Measurements from ENCODE around the gene ATXN1.
"Not testable (repeated sequence)": the region's sequence is repeated elsewhere in the genome, so short reads cannot be mapped to it uniquely, and the experiment has no call there.

ATXN1 gene

DNA sequence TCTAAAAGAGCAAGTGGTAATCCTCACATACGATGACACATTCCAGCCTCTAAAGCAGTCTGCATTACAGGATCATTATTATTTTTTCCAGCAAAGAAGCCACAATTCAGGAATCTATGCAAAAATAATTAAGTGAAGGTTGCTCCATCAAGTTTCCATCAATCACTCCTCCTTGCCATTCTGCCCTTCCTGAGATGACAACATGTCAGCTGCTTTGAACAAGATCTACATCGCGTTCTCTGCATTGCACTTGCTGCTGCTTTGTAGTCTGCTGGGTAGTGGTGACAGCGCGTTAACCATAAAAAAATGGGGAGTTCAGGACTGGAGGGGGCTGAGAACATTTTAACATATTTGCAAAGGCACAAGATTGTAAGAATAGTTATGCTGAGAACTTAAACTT, 375.2 kb downstream of the ATXN1 start:
- peak; percentile 80 for DNase-seq (ENCODE audit: low spot score)

DNA sequence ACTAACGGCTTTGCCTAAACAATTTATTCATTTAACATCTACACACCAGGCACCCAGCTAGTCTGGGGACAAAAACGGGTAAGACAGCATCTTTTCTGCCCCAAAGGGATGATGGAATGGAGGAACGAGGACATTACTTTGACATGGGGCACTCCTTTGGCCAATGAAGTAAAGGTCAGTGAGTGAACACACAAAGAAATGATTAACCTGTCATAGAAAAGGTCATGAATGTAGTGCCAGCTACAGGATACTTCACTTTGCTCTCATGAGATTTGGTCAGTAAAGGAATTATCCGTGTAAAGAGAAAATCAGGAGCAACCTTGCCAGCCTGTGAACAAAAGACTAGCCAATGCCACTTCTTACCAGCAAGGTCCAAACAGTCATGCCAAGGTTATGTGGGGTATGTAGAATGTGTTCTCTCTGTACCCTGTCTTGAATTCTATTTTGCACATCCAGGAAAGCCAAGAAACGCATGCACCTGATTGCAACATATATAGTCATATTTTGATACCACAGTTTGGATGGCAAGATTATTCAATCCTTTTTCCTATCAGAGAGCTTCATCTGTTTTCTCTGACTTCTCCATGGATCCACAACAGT, 377.6 kb downstream of the ATXN1 start:
- no peak for DNase-seq (ENCODE audit: low spot score)

DNA sequence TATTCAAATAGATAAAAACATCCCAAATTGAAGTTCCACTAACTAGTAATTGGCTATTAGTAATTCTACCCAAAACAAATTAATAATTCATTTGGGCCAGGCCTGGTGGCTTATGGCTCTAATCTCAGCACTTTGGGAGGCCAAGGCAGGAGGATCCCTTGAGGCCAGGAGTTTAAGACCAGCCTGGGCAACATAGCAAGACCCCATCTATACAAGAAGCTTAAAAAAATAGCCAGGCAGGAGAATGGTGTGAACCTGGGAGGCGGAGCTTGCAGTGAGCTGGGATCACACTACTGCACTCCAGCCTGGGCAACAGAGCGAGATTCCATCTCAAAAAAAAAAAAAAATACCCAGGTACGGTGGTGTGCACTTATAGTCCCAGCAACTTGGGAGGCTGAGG, 379.3 kb downstream of the ATXN1 start:
- not testable (repeated sequence) for DNase-seq (ENCODE audit: low spot score)

- DNase-seq (ENCODE audit: low spot score): peak; percentile 87
These were observed 380.9 kb downstream of the ATXN1 start for GRCh38 chr6:16380220-16380809.

GRCh38 chr6:16378360-16378759, 382.9 kb downstream of the ATXN1 start:
- DNase-seq (ENCODE audit: low spot score): not testable (repeated sequence)

DNA sequence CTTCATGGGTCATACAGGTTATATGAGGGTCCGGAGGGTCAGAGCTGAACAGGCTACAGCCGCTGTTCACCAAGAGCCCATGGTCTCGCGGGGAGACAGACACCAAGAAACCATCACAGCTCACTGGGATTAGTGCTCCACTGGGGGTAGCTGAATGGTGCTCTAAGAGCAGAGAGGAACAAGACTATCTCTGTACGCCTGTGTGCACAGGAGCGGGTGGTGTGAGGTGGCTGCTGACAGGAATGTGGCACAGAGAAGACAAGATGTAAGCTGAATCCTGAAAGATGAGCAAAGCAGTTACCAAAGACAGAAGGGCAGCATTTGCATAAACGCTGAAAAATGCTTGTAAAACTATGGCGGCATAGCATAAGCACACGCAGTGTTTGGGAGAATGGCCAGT, 383.8 kb downstream of the ATXN1 start:
- no peak for DNase-seq (ENCODE audit: low spot score)

GRCh38 chr6:16375843-16376242, 385.4 kb downstream of the ATXN1 start:
- DNase-seq (ENCODE audit: low spot score): no peak

DNA sequence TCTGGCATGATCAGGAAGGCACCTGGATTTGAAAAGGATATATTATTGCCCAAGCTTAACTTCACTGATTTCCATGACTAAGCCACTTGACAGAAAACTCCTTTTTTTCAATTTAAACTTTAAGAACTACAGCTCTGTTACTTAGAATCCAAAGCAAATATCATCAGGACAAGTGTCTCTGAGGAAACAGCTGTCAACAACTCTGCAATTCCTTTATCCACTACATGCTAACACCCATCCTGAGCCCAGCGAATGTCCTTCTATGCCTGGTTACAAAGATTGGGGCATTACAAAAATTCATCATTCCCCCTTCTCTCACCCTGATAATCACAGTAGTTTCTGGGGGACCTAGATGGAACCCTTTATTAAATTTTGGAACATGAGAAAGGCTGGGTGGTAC, 386.1 kb downstream of the ATXN1 start:
- no peak for DNase-seq (ENCODE audit: low spot score)

DNA sequence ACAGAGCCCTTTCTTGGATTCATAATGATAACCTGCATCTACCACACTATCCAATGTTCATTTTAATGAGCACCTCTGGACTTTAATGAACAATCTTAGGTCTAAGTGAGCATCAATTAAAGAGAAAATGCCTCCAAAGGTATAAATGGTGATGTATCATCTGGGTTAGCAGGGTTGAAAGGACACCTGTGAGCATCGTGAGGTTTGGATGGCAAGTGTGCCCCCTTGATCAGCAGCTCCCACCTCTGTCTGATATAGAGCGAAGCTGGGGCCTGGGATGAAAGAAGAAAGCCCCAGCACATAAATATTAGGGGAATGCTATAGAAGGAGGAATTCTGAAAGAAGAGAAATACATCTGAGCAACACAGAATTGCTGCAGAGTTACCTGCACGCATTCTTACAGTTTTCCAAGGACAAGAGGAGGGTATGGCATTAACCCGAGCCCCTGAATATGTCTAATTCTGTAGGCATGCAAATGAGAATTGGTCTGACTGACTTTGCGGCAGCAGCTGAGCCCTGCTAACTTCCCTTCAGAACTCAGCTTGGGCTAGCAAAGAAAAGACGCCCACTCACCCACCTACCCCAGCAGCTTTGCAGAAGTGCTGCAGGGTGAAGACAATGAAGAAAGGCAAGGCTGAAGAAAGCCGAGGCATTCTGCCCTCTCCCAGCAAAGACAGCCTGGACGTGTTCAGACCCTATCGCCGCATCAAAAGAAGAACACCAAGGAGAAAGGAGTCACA, 386.6 kb downstream of the ATXN1 start:
- peak; percentile 72 for DNase-seq (ENCODE audit: low spot score)

- DNase-seq (ENCODE audit: low spot score): no peak
These were observed 387.2 kb downstream of the ATXN1 start for GRCh38 chr6:16374016-16374415.

- no peak for DNase-seq (ENCODE audit: low spot score)
These were observed 389.1 kb downstream of the ATXN1 start for GRCh38 chr6:16372029-16372776.

DNA sequence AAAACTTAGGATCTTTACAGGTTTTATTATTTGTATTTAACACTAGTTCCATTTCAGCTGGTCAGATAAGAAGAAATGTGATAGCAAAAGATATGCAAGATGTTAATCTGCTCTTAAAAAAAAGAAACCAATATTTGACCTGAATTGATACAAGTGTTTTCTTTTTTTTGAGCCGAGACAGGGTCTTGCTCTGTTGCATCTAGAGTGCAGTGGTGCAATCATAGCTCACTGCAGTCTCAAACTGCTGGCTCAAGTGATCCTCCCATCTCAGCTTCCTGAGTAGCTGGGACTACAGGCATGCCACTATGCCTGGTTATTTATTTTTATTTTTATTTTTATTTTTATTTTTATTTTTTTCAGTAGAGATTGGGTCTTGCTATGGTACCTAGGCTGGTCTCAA, 389.9 kb downstream of the ATXN1 start:
- DNase-seq (ENCODE audit: low spot score): no peak

DNA sequence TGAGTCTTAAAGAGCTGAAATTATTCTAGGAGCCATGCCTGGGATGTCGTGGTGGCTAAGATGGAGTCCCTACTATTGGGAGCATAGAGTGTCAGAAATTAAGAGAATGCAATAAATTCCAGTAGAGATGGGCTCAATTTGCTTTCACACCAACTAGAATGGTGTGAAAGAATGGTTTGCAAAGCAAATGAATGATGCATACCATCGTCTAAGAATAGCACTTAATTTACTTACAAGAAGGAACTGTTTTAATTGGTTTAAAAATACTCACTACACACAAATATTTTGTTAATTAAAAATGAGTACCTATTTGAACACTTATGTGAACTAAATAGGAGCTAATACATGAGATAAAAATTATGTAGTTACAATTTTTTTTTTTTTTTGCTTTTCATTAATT, 390.3 kb downstream of the ATXN1 start:
- DNase-seq (ENCODE audit: low spot score): no peak

DNA sequence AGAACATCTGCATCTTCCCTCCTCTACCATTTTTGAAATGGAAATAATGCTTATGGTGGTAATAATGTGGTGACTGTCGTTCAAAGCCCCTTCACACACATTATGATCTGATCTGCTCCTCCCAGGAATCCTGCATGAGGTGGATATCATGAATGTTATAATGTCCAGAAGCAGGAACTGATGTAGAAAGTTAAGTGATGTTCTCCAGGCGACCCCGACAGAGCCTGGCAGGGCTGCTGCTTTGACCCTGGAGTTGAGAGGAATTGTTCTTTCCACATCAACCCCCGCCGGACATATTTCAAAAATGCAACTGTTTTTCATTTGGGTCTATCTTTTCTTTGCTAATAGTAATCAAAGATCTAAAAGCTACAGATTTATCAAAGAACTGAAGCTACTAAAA, 391.3 kb downstream of the ATXN1 start:
- DNase-seq (ENCODE audit: low spot score): no peak

- no peak for DNase-seq (ENCODE audit: low spot score)
These were observed 392.0 kb downstream of the ATXN1 start for GRCh38 chr6:16369140-16369745.

DNA sequence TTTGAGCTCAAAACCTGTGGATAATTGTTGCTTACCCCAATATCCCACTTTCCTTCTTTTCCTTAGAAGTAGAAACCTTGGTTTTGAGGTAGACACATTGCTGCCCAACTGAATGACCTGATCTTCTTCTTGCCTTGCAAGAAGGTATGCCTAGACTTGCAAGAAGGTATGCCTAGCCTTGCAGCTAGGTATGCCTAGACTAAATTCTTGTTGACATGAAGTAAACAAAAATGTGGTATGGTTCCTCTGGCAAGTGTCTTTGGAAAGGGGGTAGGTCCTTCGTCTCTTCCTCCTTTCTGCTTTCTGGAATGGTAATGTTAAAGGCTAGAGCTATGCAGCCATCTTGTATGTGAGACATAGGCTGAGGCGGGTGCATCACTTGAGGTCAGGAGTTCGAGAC, 393.7 kb downstream of the ATXN1 start:
- DNase-seq (ENCODE audit: low spot score): no peak

- DNase-seq (ENCODE audit: low spot score): no peak
These were observed 397.5 kb downstream of the ATXN1 start for GRCh38 chr6:16363749-16364148.

- no peak for DNase-seq (ENCODE audit: low spot score)
These were observed 398.3 kb downstream of the ATXN1 start for GRCh38 chr6:16362819-16363589.

- no peak for DNase-seq (ENCODE audit: low spot score)
These were observed 399.0 kb downstream of the ATXN1 start for GRCh38 chr6:16362296-16362695.

DNA sequence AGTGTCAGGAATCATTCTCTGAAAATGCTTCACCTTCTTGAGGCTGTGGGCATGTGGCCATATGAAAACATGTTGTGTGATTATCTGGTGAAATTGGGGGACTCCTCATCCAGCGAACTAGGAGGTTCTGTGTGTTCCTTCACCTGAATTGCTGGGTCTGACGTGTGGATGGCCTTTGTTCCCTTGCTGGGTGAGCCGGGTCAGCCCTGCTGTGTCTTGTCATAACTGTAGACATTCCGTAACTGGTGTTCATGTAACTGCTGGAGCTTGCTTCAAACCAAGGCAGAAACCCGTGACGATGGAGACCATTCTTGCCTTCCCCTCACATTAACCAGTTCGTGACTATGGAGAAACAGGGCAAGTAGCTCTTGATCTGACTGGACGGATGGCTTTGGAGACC, 399.4 kb downstream of the ATXN1 start:
- DNase-seq (ENCODE audit: low spot score): no peak

GRCh38 chr6:16361121-16361520, 400.1 kb downstream of the ATXN1 start:
- DNase-seq (ENCODE audit: low spot score): no peak

DNA sequence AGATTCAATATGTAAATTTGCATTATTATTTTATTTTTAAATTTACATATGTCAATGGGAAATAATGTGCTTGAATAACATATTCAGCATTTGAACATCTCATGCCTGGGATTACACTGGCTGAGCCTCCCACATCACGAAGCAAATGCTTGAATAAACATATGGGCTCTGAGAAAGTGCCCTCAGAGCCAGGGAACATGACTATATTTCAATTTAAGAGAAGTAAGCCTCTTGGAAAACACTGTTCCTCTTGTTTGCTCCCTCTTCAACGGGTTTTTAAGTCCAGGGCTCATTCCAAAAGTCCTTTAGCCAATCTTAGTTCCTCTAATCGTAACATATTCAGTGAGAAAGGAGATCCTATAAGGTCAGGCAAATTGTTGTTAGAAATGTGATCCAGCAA, 400.9 kb downstream of the ATXN1 start:
- no peak for DNase-seq (ENCODE audit: low spot score)

Measured in putamen (tissue), 1 donor.